ENCODE data around the gene SEC14L5. TPM values are rescaled to one million over a fixed set of nuclear protein-coding genes. Genes with fewer than 3 reads are reported as not detected.

The SEC14L5 gene
- total RNA-seq, 1 donor from 2014 or later: 5.7 TPM

DNA sequence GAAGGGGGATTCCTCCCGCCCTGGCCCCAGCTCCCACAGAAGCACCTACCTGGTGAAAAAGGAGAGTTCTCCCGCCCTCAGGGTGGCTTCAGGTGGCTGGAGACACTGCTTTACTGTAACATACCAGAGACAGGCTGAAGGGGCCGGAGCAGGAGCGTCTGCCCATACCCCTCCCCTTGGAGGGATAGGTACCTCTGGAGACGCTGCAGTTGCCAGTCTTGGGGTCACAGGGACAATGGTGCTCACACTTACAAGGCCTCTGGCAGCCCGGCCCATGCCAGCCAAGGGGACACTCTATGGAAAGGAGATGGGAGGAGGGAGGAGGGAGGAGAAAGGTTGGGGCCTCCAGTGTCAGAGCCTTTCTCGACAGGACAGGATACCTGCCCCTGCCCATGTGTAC, 69.0 kb downstream of the SEC14L5 start:
- intact Hi-C loops (cut with DNase I): no loop called here
- Histone ChIP-seq H3K4me3 (no peak overlapping the region), H3K36me3 (peaks cover 11 to 14% of the 10 kb centered on the region in 2 donors), H3K4me1 (no peaks in the 10 kb centered on the region), H3K9me3 (no peaks in the 10 kb centered on the region), H3K27ac (no peak overlapping the region), H3K27me3 (no peaks in the 10 kb centered on the region)
- DNase-seq (ENCODE audit: low spot score in 2 of 2): no peak
- TF ChIP-seq, protein P1, sequence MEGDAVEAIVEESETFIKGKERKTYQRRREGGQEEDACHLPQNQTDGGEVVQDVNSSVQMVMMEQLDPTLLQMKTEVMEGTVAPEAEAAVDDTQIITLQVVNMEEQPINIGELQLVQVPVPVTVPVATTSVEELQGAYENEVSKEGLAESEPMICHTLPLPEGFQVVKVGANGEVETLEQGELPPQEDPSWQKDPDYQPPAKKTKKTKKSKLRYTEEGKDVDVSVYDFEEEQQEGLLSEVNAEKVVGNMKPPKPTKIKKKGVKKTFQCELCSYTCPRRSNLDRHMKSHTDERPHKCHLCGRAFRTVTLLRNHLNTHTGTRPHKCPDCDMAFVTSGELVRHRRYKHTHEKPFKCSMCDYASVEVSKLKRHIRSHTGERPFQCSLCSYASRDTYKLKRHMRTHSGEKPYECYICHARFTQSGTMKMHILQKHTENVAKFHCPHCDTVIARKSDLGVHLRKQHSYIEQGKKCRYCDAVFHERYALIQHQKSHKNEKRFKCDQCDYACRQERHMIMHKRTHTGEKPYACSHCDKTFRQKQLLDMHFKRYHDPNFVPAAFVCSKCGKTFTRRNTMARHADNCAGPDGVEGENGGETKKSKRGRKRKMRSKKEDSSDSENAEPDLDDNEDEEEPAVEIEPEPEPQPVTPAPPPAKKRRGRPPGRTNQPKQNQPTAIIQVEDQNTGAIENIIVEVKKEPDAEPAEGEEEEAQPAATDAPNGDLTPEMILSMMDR (IDR thresholded peaks at IDR 0.05): no peak

DNA sequence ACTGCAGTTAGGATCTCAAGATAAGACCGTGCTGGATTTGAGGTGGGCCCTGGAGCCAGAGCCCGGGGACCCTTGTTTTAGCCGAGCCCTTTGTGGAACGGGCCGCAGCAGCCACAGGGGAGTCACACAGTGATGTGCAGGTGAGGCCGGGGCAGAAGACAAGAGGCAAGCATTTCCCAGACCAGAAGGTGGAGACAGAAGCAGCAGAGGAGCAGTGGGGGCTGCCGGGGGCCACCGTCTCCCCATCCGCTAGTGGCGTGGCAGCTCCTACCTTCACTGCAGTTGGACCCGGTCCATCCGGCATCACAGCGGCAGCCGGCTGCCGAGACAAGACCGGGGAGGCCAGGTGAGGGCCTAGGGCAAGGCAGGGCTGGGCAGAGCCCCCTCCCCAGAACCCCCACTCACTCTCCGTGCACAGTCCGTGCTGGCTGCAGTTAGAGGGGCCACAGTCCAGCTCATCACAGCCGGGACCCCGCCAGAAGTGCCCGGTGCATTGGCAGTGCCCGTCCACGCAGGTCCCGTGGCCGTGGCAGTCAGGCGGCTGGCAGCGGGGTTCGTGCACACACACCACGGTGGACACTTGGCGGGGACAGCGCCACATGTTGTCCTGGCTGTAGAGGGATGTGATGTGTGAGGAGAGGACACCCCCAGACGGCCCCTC, 69.6 kb downstream of the SEC14L5 start:
- no peak for DNase-seq (ENCODE audit: low spot score in 2 of 2)
- Histone ChIP-seq H3K36me3 (peaks cover 11 to 14% of the 10 kb centered on the region in 2 donors), H3K4me3 (no peak overlapping the region)

GRCh38 chr16:5028950-5029475, 70.9 kb downstream of the SEC14L5 start:
- H3K9me3 ChIP-seq: no peaks in the 10 kb centered on the region
- H3K27me3 ChIP-seq: no peaks in the 10 kb centered on the region
- intact Hi-C loops (cut with DNase I): no loop called here
- H3K4me3 ChIP-seq: no peak overlapping the region
- H3K27ac ChIP-seq: no peak overlapping the region
- peaks cover 4 to 8% of the 10 kb centered on the region in 2 donors for H3K4me1 ChIP-seq
- TF ChIP-seq, protein P1 (IDR thresholded peaks at IDR 0.05): no peak
- DNase-seq (ENCODE audit: low spot score in 2 of 2): no peak
- H3K36me3 ChIP-seq: peaks cover 11 to 14% of the 10 kb centered on the region in 2 donors

More for the DNA sequence above, 69.6 kb downstream of the SEC14L5 start:
- TF ChIP-seq, protein P1 (IDR thresholded peaks at IDR 0.05): no peak
- no peaks in the 10 kb centered on the region for H3K9me3 ChIP-seq
- H3K4me1 ChIP-seq: peaks cover 1 to 2% of the 10 kb centered on the region in 2 donors
- no peaks in the 10 kb centered on the region for H3K27me3 ChIP-seq
- intact Hi-C loops (cut with DNase I): no loop called here
- H3K27ac ChIP-seq: no peak overlapping the region

DNA sequence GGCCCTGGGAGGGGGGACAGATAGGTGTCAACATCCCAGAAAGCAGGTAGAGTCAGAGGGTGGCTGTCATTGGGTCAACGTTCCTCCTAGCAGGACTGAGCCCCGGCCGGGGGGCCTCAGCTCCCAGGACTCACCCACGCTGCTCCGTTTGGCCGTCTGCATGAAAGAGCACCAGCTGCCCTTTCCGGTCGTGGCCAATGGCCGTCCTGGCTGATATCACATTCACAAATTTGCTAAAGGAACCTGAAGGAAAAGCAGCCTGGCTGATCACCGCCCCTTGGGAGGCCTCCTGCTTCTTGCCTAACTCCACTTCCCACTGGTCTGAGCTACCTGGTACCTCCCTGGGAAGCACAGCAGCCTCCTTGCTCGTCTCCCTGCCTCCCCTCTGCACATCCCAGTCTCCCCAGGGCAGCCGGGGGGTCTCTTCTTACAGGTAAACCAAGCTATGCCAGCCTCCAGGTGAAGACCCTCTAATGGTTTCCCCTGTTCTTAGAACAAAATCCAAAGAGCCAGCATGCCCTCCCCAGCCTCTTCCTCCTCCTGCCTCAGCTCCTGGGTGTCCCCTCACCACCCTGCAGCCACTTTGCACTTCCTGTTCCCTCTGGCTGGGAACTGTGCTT, 72.2 kb downstream of the SEC14L5 start:
- intact Hi-C loops (cut with DNase I): loop anchor here (5.0 kb wide), 1 partner anchor 42 kb away; the partner anchor contains the start of gene ALG1
- H3K4me1 ChIP-seq: peaks cover 11 to 14% of the 10 kb centered on the region in 2 donors
- H3K36me3 ChIP-seq: peaks cover 7 to 11% of the 10 kb centered on the region in 2 donors
- H3K27ac ChIP-seq: no peak overlapping the region
- TF ChIP-seq, protein P1 (IDR thresholded peaks at IDR 0.05): no peak
- H3K27me3 ChIP-seq: no peaks in the 10 kb centered on the region
- H3K9me3 ChIP-seq: no peaks in the 10 kb centered on the region
- H3K4me3 ChIP-seq: no peak overlapping the region
- no peak for DNase-seq (ENCODE audit: low spot score in 2 of 2)

DNA sequence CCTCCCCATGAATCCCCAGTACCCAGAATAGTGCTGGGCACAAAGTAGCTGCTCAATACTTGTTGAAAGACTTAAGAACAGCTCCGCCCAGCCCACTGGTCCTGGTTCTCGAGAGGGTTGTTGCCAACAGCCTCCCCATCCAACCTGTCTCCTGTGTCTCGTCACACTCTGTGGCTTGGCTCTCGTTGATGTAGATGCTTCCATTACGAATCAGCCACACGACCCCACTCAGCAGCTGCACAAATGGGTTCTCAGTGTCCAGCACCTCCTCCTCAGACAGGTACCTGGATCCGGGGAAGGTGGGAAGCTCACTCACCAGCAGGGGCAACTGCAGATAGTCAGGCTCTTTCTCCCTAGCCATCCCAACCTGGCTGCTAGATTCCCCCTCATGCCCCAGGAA, 73.5 kb downstream of the SEC14L5 start:
- DNase-seq (ENCODE audit: low spot score in 2 of 2): no peak
- intact Hi-C loops (cut with DNase I): loop anchor here (5.0 kb wide), 1 partner anchor 41 kb away; the partner anchor contains the start of gene ALG1
- Histone ChIP-seq H3K27me3 (no peaks in the 10 kb centered on the region), H3K4me1 (peaks cover 11 to 14% of the 10 kb centered on the region in 2 donors), H3K4me3 (no peak overlapping the region), H3K9me3 (no peaks in the 10 kb centered on the region), H3K27ac (no peak overlapping the region), H3K36me3 (peaks cover 7 to 11% of the 10 kb centered on the region in 2 donors)
- TF ChIP-seq, protein P1 (IDR thresholded peaks at IDR 0.05): no peak
